Naive thymus-derived CD4-positive, alpha-beta T cell (primary cell): Measurements from ENCODE around the gene ZNF653. TPM values are rescaled to one million over a fixed set of nuclear protein-coding genes. Genes with fewer than 3 reads are reported as not detected.
"Not testable (repeated sequence)": the region's sequence is repeated elsewhere in the genome, so short reads cannot be mapped to it uniquely, and the experiment has no call there.

Source experiments
- ATAC-seq: fragments of 150-1000 bp; cut with Tn5 transposase; 2 replicates; pipeline ENCODE4 v1.10.0; 2021; ENCODE audit warnings: mild to moderate bottlenecking, moderate library complexity
- CTCF ChIA-PET: fragments of 350-600 bp; sonication (Branson Sonifier 250); formaldehyde crosslinking; loops from one replicate; lab custom pipeline; 2021; ENCODE audit warnings: antibody characterized with exemption; lab: Charles Lee
- POLR2A ChIA-PET: fragments of 350-600 bp; sonication (Branson Sonifier 250); formaldehyde crosslinking; loops from one replicate; lab custom pipeline; 2021; ENCODE audit warnings: antibody characterized with exemption, inconsistent platforms; lab: Charles Lee
- DNase-seq, 9 donors: peaks; one replicate each; pipeline versions ENCODE4 v3.0.0 to v3.0.0-alpha.2; 2020 to 2022; ENCODE audit warnings: mixed read lengths in 1 of 9
- H3K27ac ChIP-seq: one replicate; pipeline ENCODE4 v1.7.0; 2013; ENCODE audit warnings: mild to moderate bottlenecking, low read depth, low read length, moderate library complexity
- H3K27me3 ChIP-seq, 2 donors: one replicate each; pipeline ENCODE4 v1.7.0; 2013; ENCODE audit warnings: low read length in 2 of 2, mild to moderate bottlenecking in 2 of 2, moderate library complexity in 2 of 2; ENCODE audit not compliant: control insufficient read depth in 2 of 2, insufficient read depth in 2 of 2
- H3K36me3 ChIP-seq, 3 experiments: 1 replicate in 2 of 3; 2 replicates in 1 of 3; pipeline ENCODE4 v1.7.0; 2013; ENCODE audit warnings: low read length in 3 of 3, mild to moderate bottlenecking in 3 of 3, moderate library complexity in 1 of 3; ENCODE audit not compliant: insufficient read depth in 3 of 3, control insufficient read depth in 2 of 3
- H3K4me1 ChIP-seq, 2 donors: one replicate each; pipeline ENCODE4 v1.7.0; 2013; ENCODE audit warnings: low read length in 2 of 2, mild to moderate bottlenecking in 2 of 2, moderate library complexity in 1 of 2; ENCODE audit not compliant: control insufficient read depth in 2 of 2, insufficient read depth in 2 of 2
- H3K4me3 ChIP-seq: 2 replicates; pipeline ENCODE4 v1.7.0; 2013; ENCODE audit warnings: mild to moderate bottlenecking, low read length
- H3K9me3 ChIP-seq, 3 experiments: 1 replicate in 2 of 3; 2 replicates in 1 of 3; pipeline ENCODE4 v1.7.0; 2013; ENCODE audit warnings: low read length in 3 of 3; ENCODE audit not compliant: control insufficient read depth in 2 of 3
- H3K27ac Mint-ChIP-seq, 9 donors: one replicate each; pipeline ENCODE4 v1.8.0; 2020 to 2022; ENCODE audit warnings: mixed read lengths in 9 of 9, mild to moderate bottlenecking in 8 of 9, moderate library complexity in 5 of 9, inconsistent platforms in 2 of 9
- H3K27me3 Mint-ChIP-seq, 5 donors: one replicate each; pipeline ENCODE4 v1.8.0; 2021 to 2022; ENCODE audit warnings: mixed read lengths in 5 of 5, mild to moderate bottlenecking in 1 of 5
- H3K36me3 Mint-ChIP-seq, 5 donors: one replicate each; pipeline ENCODE4 v1.8.0; 2020 to 2022; ENCODE audit warnings: mixed read lengths in 5 of 5, mild to moderate bottlenecking in 3 of 5, inconsistent platforms in 1 of 5
- H3K4me1 Mint-ChIP-seq, 7 donors: one replicate each; pipeline ENCODE4 v1.8.0; 2020 to 2022; ENCODE audit warnings: mixed read lengths in 7 of 7, mild to moderate bottlenecking in 3 of 7, inconsistent platforms in 1 of 7
- H3K4me3 Mint-ChIP-seq, 10 donors: one replicate each; pipeline ENCODE4 v1.8.0; 2020 to 2022; ENCODE audit warnings: mild to moderate bottlenecking in 10 of 10, mixed read lengths in 10 of 10, moderate library complexity in 6 of 10, inconsistent platforms in 2 of 10
- H3K9me3 Mint-ChIP-seq, 11 donors: one replicate each; pipeline ENCODE4 v1.8.0; 2020 to 2022; ENCODE audit warnings: mixed read lengths in 11 of 11, mild to moderate bottlenecking in 4 of 11, inconsistent platforms in 1 of 11, moderate library complexity in 1 of 11
- intact Hi-C, 2 donors: fragments of 100-400 bp; cut with micrococcal nuclease; formaldehyde crosslinking; loops; one replicate each; pipeline ENCODE4 v1.15.1; 2023
- polyA plus RNA-seq, 2 donors: library from polyadenylated mRNA; unstranded; fragments of 300-500 nt; fragmentation: Illumina TruSeq; gene quantifications; one replicate each; pipeline ENCODE4 v1.2.3, GENCODE V29; 2021
- total RNA-seq, 6 experiments: library from RNA in 5 of 6; stranded (reverse) in 5 of 6; gene quantifications; 1 replicate in 5 of 6; 2 replicates in 1 of 6; pipeline ENCODE4 v1.2.3 and lab custom pipeline; 2021 to 2026

ZNF653 gene
- total and polyA plus RNA-seq, 7 experiments from 2014 or later = 1.7 to 23.9 (median 11.8) TPM

DNA sequence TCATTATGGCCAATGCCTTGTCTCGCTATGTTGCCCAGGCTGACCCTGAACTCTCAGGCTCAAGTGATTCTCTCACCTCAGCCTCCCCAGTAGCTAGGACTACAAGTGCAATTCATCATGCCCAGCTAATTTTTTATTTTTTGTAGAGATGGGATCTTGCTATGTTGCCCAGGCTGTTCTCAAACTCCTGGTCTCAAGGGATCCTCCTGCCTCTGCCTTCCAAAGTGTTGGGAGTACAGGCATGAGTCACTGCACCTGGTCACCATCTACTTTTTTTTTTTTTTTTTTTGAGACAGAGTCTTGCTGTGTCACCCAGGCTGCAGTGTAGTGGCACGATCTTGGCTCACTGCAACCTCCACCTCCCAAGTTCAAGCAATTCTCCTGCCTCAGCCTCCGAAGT, 30.3 kb downstream of the ZNF653 start:
- H3K27ac Mint-ChIP-seq = not testable (repeated sequence)

GRCh38 chr19:11473725-11474124, 31.9 kb downstream of the ZNF653 start:
- peaks cover 0 to 3% (median 0%) of the 10 kb centered on the region in 7 donors for H3K4me1 Mint-ChIP-seq
- H3K27me3 Mint-ChIP-seq = peaks cover 3 to 34% (median 10%) of the 10 kb centered on the region in 5 donors
- no peak for ATAC-seq
- H3K4me1 ChIP-seq = no peaks in the 10 kb centered on the region
- no peak overlapping the region for H3K27ac Mint-ChIP-seq
- H3K9me3 Mint-ChIP-seq = no peaks in the 10 kb centered on the region
- H3K27ac ChIP-seq = no peak overlapping the region
- no peaks in the 10 kb centered on the region for H3K9me3 ChIP-seq
- POLR2A ChIA-PET = no interaction called here
- no peak for DNase-seq
- H3K27me3 ChIP-seq = no peaks in the 10 kb centered on the region
- H3K4me3 ChIP-seq = no peak overlapping the region
- H3K4me3 Mint-ChIP-seq = no peak overlapping the region
- intact Hi-C loops = no loop called here
- H3K36me3 ChIP-seq = no peaks in the 10 kb centered on the region
- CTCF ChIA-PET = interaction anchor here (0.6 kb wide), 1 partner anchor 181 kb away, joined by 3 read pairs; no protein-coding TSS in a partner anchor
- H3K36me3 Mint-ChIP-seq = no peaks in the 10 kb centered on the region

More for the DNA sequence above, 30.3 kb downstream of the ZNF653 start:
- DNase-seq, H3K9me3 Mint-ChIP-seq, H3K36me3 ChIP-seq, H3K4me3 Mint-ChIP-seq, H3K9me3 ChIP-seq, POLR2A ChIA-PET, H3K27ac ChIP-seq, ATAC-seq, H3K4me3 ChIP-seq, H3K4me1 ChIP-seq, H3K27me3 ChIP-seq, intact Hi-C loops, H3K4me1 Mint-ChIP-seq, H3K36me3 Mint-ChIP-seq: not testable (repeated sequence)
- CTCF ChIA-PET = interaction anchor here (0.6 kb wide), 1 partner anchor 346 kb away, joined by 3 read pairs; no protein-coding TSS in a partner anchor
- peaks cover 9 to 40% (median 17%) of the 10 kb centered on the region in 5 donors for H3K27me3 Mint-ChIP-seq

GRCh38 chr19:11468266-11468845, 37.3 kb downstream of the ZNF653 start:
- CTCF ChIA-PET, H3K4me3 Mint-ChIP-seq, H3K27me3 ChIP-seq, DNase-seq, H3K36me3 ChIP-seq, H3K36me3 Mint-ChIP-seq, H3K27ac ChIP-seq, H3K9me3 Mint-ChIP-seq, H3K9me3 ChIP-seq, H3K27ac Mint-ChIP-seq, H3K4me1 Mint-ChIP-seq, intact Hi-C loops, H3K4me3 ChIP-seq, H3K4me1 ChIP-seq, ATAC-seq: not testable (repeated sequence)
- POLR2A ChIA-PET = interaction anchor here (0.7 to 1.0 kb wide), 2 partner anchors 19 to 113 kb away, joined by 3 read pairs; no protein-coding TSS in a partner anchor
- peaks cover 0 to 12% (median 6%) of the 10 kb centered on the region in 5 donors for H3K27me3 Mint-ChIP-seq

DNA sequence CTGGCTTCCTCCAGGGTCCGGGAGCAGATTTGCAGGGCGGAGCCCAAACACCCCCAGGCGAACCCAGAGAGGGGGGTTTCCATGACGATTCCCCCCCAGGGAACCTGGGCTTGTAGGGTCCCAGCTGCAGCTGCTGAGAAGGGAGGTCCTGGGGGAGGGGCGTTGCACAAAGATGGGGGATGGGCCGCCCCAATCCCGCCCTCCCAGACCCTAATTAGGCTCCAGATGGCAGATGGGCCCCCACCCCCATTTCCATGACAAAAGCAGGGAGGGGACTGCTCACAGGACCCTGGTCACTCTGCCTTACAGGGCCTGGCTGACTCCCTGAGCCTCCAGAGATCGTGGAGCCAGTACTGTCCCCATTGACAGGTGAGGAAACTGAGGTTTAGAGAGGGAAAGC, 40.0 kb downstream of the ZNF653 start:
- H3K27ac Mint-ChIP-seq = no peak overlapping the region
- H3K4me1 ChIP-seq = no peaks in the 10 kb centered on the region
- no peaks in the 10 kb centered on the region for H3K9me3 ChIP-seq
- H3K27me3 Mint-ChIP-seq = peaks cover 0 to 5% (median 0%) of the 10 kb centered on the region in 5 donors
- DNase-seq = no peak
- H3K4me3 Mint-ChIP-seq = no peak overlapping the region
- intact Hi-C loops = no loop called here
- no peaks in the 10 kb centered on the region for H3K36me3 Mint-ChIP-seq
- ChIA-PET CTCF (no interaction called here), POLR2A (no interaction called here)
- H3K4me1 Mint-ChIP-seq = peaks cover 0 to 3% (median 0%) of the 10 kb centered on the region in 7 donors
- no peaks in the 10 kb centered on the region for H3K36me3 ChIP-seq
- peaks cover 0 to 2% (median 0%) of the 10 kb centered on the region in 11 donors for H3K9me3 Mint-ChIP-seq
- H3K27me3 ChIP-seq = no peaks in the 10 kb centered on the region
- H3K27ac ChIP-seq = no peak overlapping the region
- ATAC-seq = no peak
- no peak overlapping the region for H3K4me3 ChIP-seq

GRCh38 chr19:11464333-11465265, 41.0 kb downstream of the ZNF653 start:
- no peak overlapping the region for H3K4me3 ChIP-seq
- no peak overlapping the region for H3K27ac Mint-ChIP-seq
- no peak overlapping the region for H3K27ac ChIP-seq
- no peaks in the 10 kb centered on the region for H3K36me3 Mint-ChIP-seq
- ChIA-PET CTCF (no interaction called here), POLR2A (no interaction called here)
- peaks cover 0 to 3% (median 0%) of the 10 kb centered on the region in 7 donors for H3K4me1 Mint-ChIP-seq
- intact Hi-C loops = no loop called here
- H3K27me3 ChIP-seq = no peaks in the 10 kb centered on the region
- ATAC-seq (peak; percentile 20), DNase-seq (no peak)
- H3K4me3 Mint-ChIP-seq = no peak overlapping the region
- H3K9me3 ChIP-seq = no peaks in the 10 kb centered on the region
- peaks cover 0 to 13% (median 4%) of the 10 kb centered on the region in 5 donors for H3K27me3 Mint-ChIP-seq
- H3K4me1 ChIP-seq = no peaks in the 10 kb centered on the region
- H3K36me3 ChIP-seq = no peaks in the 10 kb centered on the region
- peaks cover 0 to 2% (median 0%) of the 10 kb centered on the region in 11 donors for H3K9me3 Mint-ChIP-seq

DNA sequence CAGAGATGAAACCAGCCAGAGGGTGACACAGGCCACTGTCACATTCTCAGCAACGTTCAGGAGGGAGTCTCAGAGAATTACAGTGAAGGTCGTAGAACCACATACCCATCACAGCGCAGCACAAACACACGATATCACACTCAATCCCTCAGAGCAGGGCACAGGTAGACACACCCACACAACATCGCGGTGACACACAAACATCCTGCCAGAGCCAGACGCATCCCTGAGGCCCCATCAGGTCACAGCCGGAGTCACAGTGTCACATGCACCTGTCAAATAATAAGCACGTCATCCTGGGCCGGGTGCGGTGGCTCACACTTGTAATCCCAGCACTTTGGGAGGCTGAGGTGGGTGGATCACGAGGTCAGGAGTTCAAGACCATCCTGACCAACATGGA, 42.2 kb downstream of the ZNF653 start:
- peak in 1 of 9 donors; percentile 18 for DNase-seq
- Histone ChIP-seq H3K9me3 (no peaks in the 10 kb centered on the region), H3K27me3 (no peaks in the 10 kb centered on the region), H3K4me3 (no peak overlapping the region), H3K27ac (no peak overlapping the region), H3K36me3 (no peaks in the 10 kb centered on the region), H3K4me1 (no peaks in the 10 kb centered on the region)
- H3K27me3 Mint-ChIP-seq = peaks cover 0 to 13% (median 4%) of the 10 kb centered on the region in 5 donors
- ATAC-seq = peak; percentile 26
- ChIA-PET POLR2A (no interaction called here), CTCF (interaction anchor here (0.6 kb wide), 1 partner anchor 1694 kb away, joined by 4 read pairs; no protein-coding TSS in a partner anchor)
- H3K27ac Mint-ChIP-seq = no peak overlapping the region
- H3K4me1 Mint-ChIP-seq = peaks cover 0 to 3% (median 0%) of the 10 kb centered on the region in 7 donors
- H3K36me3 Mint-ChIP-seq = no peaks in the 10 kb centered on the region
- H3K4me3 Mint-ChIP-seq = no peak overlapping the region
- peaks cover 0 to 2% (median 0%) of the 10 kb centered on the region in 11 donors for H3K9me3 Mint-ChIP-seq
- intact Hi-C loops = no loop called here
